ENCODE results near the gene F10. TPM values are rescaled to one million over a fixed set of nuclear protein-coding genes. Genes with fewer than 3 reads are reported as not detected.

Gene F10
- total and polyA plus RNA-seq, 2 experiments from 2014 or later, result 0.76 to 1.6 TPM

DNA sequence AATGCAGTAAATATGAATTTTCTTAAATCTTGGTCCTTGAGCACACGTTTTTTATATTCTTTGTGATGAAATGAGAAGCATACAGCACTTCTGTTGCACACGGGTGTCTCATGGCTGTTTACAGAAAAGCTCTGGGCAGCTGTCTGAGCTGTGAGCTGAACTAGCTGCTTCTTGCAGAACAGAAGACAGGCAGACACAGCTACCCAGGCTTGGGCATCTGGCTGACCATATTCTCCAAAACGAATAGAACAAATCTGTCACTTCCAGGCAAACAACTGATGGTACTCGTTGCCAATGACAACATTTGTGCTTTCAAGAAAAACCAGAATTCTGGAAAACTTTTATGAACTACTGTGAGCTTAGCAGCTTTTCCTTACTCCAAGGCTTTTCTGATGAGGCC lies 69.7 kb downstream of the F10 start:
- H3K27me3 ChIP-seq (ENCODE audit: insufficient read depth), result no peaks in the 10 kb centered on the region
- no peak overlapping the region for H3K27ac ChIP-seq (ENCODE audit: low read depth)
- no peak for ATAC-seq
- H3K4me3 Mint-ChIP-seq, result no peak overlapping the region
- no peak overlapping the region for H3K27ac Mint-ChIP-seq
- no peak overlapping the region for H3K4me3 ChIP-seq
- no peaks in the 10 kb centered on the region for H3K4me1 ChIP-seq (ENCODE audit: insufficient read depth)
- H3K79me2 ChIP-seq (replicated peaks; ENCODE audit: insufficient read depth), result peaks cover 4% of the 10 kb centered on the region; the same call in 1 of the 2 replicates
- peaks cover 58% of the 10 kb centered on the region for H3K36me3 ChIP-seq (ENCODE audit: insufficient read depth)
- TF ChIP-seq, protein P1, sequence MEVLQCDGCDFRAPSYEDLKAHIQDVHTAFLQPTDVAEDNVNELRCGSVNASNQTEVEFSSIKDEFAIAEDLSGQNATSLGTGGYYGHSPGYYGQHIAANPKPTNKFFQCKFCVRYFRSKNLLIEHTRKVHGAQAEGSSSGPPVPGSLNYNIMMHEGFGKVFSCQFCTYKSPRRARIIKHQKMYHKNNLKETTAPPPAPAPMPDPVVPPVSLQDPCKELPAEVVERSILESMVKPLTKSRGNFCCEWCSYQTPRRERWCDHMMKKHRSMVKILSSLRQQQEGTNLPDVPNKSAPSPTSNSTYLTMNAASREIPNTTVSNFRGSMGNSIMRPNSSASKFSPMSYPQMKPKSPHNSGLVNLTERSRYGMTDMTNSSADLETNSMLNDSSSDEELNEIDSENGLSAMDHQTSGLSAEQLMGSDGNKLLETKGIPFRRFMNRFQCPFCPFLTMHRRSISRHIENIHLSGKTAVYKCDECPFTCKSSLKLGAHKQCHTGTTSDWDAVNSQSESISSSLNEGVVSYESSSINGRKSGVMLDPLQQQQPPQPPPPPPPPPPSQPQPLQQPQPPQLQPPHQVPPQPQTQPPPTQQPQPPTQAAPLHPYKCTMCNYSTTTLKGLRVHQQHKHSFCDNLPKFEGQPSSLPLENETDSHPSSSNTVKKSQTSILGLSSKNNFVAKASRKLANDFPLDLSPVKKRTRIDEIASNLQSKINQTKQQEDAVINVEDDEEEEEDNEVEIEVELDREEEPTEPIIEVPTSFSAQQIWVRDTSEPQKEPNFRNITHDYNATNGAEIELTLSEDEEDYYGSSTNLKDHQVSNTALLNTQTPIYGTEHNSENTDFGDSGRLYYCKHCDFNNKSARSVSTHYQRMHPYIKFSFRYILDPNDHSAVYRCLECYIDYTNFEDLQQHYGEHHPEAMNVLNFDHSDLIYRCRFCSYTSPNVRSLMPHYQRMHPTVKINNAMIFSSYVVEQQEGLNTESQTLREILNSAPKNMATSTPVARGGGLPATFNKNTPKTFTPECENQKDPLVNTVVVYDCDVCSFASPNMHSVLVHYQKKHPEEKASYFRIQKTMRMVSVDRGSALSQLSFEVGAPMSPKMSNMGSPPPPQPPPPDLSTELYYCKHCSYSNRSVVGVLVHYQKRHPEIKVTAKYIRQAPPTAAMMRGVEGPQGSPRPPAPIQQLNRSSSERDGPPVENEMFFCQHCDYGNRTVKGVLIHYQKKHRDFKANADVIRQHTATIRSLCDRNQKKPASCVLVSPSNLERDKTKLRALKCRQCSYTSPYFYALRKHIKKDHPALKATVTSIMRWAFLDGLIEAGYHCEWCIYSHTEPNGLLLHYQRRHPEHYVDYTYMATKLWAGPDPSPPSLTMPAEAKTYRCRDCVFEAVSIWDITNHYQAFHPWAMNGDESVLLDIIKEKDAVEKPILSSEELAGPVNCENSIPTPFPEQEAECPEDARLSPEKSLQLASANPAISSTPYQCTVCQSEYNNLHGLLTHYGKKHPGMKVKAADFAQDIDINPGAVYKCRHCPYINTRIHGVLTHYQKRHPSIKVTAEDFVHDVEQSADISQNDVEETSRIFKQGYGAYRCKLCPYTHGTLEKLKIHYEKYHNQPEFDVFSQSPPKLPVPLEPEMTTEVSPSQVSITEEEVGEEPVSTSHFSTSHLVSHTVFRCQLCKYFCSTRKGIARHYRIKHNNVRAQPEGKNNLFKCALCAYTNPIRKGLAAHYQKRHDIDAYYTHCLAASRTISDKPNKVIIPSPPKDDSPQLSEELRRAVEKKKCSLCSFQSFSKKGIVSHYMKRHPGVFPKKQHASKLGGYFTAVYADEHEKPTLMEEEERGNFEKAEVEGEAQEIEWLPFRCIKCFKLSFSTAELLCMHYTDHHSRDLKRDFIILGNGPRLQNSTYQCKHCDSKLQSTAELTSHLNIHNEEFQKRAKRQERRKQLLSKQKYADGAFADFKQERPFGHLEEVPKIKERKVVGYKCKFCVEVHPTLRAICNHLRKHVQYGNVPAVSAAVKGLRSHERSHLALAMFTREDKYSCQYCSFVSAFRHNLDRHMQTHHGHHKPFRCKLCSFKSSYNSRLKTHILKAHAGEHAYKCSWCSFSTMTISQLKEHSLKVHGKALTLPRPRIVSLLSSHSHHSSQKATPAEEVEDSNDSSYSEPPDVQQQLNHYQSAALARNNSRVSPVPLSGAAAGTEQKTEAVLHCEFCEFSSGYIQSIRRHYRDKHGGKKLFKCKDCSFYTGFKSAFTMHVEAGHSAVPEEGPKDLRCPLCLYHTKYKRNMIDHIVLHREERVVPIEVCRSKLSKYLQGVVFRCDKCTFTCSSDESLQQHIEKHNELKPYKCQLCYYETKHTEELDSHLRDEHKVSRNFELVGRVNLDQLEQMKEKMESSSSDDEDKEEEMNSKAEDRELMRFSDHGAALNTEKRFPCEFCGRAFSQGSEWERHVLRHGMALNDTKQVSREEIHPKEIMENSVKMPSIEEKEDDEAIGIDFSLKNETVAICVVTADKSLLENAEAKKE (CRISPR knock-in tag; IDR thresholded peaks at IDR 0.05), result no peak
- TF ChIP-seq, protein P2, sequence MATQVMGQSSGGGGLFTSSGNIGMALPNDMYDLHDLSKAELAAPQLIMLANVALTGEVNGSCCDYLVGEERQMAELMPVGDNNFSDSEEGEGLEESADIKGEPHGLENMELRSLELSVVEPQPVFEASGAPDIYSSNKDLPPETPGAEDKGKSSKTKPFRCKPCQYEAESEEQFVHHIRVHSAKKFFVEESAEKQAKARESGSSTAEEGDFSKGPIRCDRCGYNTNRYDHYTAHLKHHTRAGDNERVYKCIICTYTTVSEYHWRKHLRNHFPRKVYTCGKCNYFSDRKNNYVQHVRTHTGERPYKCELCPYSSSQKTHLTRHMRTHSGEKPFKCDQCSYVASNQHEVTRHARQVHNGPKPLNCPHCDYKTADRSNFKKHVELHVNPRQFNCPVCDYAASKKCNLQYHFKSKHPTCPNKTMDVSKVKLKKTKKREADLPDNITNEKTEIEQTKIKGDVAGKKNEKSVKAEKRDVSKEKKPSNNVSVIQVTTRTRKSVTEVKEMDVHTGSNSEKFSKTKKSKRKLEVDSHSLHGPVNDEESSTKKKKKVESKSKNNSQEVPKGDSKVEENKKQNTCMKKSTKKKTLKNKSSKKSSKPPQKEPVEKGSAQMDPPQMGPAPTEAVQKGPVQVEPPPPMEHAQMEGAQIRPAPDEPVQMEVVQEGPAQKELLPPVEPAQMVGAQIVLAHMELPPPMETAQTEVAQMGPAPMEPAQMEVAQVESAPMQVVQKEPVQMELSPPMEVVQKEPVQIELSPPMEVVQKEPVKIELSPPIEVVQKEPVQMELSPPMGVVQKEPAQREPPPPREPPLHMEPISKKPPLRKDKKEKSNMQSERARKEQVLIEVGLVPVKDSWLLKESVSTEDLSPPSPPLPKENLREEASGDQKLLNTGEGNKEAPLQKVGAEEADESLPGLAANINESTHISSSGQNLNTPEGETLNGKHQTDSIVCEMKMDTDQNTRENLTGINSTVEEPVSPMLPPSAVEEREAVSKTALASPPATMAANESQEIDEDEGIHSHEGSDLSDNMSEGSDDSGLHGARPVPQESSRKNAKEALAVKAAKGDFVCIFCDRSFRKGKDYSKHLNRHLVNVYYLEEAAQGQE (IDR thresholded peaks at IDR 0.05; ENCODE audit: unreplicated experiment), result no peak
- TF ChIP-seq NANOG (IDR thresholded peaks at IDR 0.05; ENCODE audit: borderline replicate concordance), result no peak
- TF ChIP-seq EZH2 (IDR thresholded peaks at IDR 0.05; ENCODE audit: low read depth, unreplicated experiment), result no peak
- no peak for TF ChIP-seq STAT1 (IDR thresholded peaks at IDR 0.05; ENCODE audit: unreplicated experiment)
- no peak for TF ChIP-seq JUNB (IDR thresholded peaks at IDR 0.05; ENCODE audit: unreplicated experiment)
- TF ChIP-seq, protein P3, sequence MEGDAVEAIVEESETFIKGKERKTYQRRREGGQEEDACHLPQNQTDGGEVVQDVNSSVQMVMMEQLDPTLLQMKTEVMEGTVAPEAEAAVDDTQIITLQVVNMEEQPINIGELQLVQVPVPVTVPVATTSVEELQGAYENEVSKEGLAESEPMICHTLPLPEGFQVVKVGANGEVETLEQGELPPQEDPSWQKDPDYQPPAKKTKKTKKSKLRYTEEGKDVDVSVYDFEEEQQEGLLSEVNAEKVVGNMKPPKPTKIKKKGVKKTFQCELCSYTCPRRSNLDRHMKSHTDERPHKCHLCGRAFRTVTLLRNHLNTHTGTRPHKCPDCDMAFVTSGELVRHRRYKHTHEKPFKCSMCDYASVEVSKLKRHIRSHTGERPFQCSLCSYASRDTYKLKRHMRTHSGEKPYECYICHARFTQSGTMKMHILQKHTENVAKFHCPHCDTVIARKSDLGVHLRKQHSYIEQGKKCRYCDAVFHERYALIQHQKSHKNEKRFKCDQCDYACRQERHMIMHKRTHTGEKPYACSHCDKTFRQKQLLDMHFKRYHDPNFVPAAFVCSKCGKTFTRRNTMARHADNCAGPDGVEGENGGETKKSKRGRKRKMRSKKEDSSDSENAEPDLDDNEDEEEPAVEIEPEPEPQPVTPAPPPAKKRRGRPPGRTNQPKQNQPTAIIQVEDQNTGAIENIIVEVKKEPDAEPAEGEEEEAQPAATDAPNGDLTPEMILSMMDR (conservative IDR thresholded peaks at IDR 0.05; ENCODE audit: low read depth in 2 of 2), result no peak
- no peak for TF ChIP-seq ZNF331 (CRISPR knock-in tag; IDR thresholded peaks at IDR 0.05; ENCODE audit: low read depth)
- TF ChIP-seq ZNF114 (CRISPR knock-in tag; IDR thresholded peaks at IDR 0.05), result no peak
- TF ChIP-seq EZH2phosphoT487 (IDR thresholded peaks at IDR 0.05; ENCODE audit: unreplicated experiment), result no peak
- TF ChIP-seq, protein P4, sequence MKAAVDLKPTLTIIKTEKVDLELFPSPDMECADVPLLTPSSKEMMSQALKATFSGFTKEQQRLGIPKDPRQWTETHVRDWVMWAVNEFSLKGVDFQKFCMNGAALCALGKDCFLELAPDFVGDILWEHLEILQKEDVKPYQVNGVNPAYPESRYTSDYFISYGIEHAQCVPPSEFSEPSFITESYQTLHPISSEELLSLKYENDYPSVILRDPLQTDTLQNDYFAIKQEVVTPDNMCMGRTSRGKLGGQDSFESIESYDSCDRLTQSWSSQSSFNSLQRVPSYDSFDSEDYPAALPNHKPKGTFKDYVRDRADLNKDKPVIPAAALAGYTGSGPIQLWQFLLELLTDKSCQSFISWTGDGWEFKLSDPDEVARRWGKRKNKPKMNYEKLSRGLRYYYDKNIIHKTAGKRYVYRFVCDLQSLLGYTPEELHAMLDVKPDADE (IDR thresholded peaks at IDR 0.05), result no peak
- no peak for TF ChIP-seq POLR2AphosphoS5 (IDR thresholded peaks at IDR 0.05; ENCODE audit: low read depth)
- TF ChIP-seq CREB1 (CRISPR knock-in tag; IDR thresholded peaks at IDR 0.05; ENCODE audit: low read depth), result no peak
- H3K9me2 ChIP-seq (ENCODE audit: insufficient read depth), result no peaks in the 10 kb centered on the region
- 0 out of 2 replicates have a peak, but pooled peaks cover under 1% of the 10 kb centered on the region for H3F3A ChIP-seq (replicated peaks; ENCODE audit: low read depth)
- H3K4me1 Mint-ChIP-seq, result no peaks in the 10 kb centered on the region
- H3K4me2 ChIP-seq, result no peak overlapping the region
- peaks cover 19% of the 10 kb centered on the region for H4K20me1 ChIP-seq (replicated peaks; ENCODE audit: insufficient read depth)
- peaks cover 2% of the 10 kb centered on the region for H3K27me3 Mint-ChIP-seq (ENCODE audit: insufficient read depth, low read depth, poor library complexity)
- H2AFZ ChIP-seq, result no peak overlapping the region
- no peak for DNase-seq (ENCODE audit: low spot score)
- H3K36me3 Mint-ChIP-seq (ENCODE audit: low read depth), result peaks cover 88% of the 10 kb centered on the region
- H3K9me3 Mint-ChIP-seq, result no peaks in the 10 kb centered on the region; the same call in 2 of the 3 replicates

All from GM23338 (cell line).